Left hindlimb (tissue), 1 donor: ENCODE results near the gene KCNK7.
"Not testable (repeated sequence)": the region's sequence is repeated elsewhere in the genome, so short reads cannot be mapped to it uniquely, and the experiment has no call there.

Experiments used
- DNase-seq: peaks from one replicate; pipeline ENCODE4 v3.0.0-alpha.2; 2018

The KCNK7 gene

GRCh38 chr11:65595543-65596281 is at the start of gene KCNK7:
TSS of gene KCNK7 (minus strand) at chr11:65595800. CDS start at chr11:65595772, 28 bp downstream.
- DNase-seq: no peak

GRCh38 chr11:65644837-65645236 is 49.2 kb upstream of the KCNK7 start:
- no peak for DNase-seq

- DNase-seq: no peak
These were observed 48.4 kb upstream of the KCNK7 start for GRCh38 chr11:65643971-65644370.

GRCh38 chr11:65642014-65642671 is 46.5 kb upstream of the KCNK7 start:
- no peak for DNase-seq

- DNase-seq: no peak
These were observed 45.9 kb upstream of the KCNK7 start for GRCh38 chr11:65641297-65642013.

- no peak for DNase-seq
These were observed 45.1 kb upstream of the KCNK7 start for GRCh38 chr11:65640483-65641296.

GRCh38 chr11:65639623-65640482 is 44.3 kb upstream of the KCNK7 start:
- no peak for DNase-seq

- DNase-seq: not testable (repeated sequence)
These were observed 43.6 kb upstream of the KCNK7 start for GRCh38 chr11:65639228-65639597.

GRCh38 chr11:65637794-65638419 is 42.3 kb upstream of the KCNK7 start, which contains the start of gene SIPA1:
TSS of gene SIPA1 (plus strand) at chr11:65638101. CDS start at chr11:65640922, 2,821 bp downstream.
- DNase-seq: peak; percentile 82

GRCh38 chr11:65637032-65637557 is 41.5 kb upstream of the KCNK7 start:
- DNase-seq: no peak

- DNase-seq: no peak
These were observed 40.8 kb upstream of the KCNK7 start for GRCh38 chr11:65636108-65637031.

- DNase-seq: no peak
These were observed 39.5 kb upstream of the KCNK7 start for GRCh38 chr11:65634905-65635731.

- DNase-seq: no peak
These were observed 38.8 kb upstream of the KCNK7 start for GRCh38 chr11:65634440-65634839.

GRCh38 chr11:65634109-65634436 is 38.5 kb upstream of the KCNK7 start:
- no peak for DNase-seq

GRCh38 chr11:65633390-65634108 is 37.9 kb upstream of the KCNK7 start:
- no peak for DNase-seq

- no peak for DNase-seq
These were observed 34.6 kb upstream of the KCNK7 start for GRCh38 chr11:65630215-65630614.

- no peak for DNase-seq
These were observed 34.0 kb upstream of the KCNK7 start for GRCh38 chr11:65629579-65629978.

GRCh38 chr11:65627202-65627601 is 31.6 kb upstream of the KCNK7 start:
- DNase-seq: no peak
